Transverse colon (tissue), 4 donors: Measurements from ENCODE around the gene PTPRG. TPM values are rescaled to one million over a fixed set of nuclear protein-coding genes. Genes with fewer than 3 reads are reported as not detected.

Experiments used
- DNase-seq: peaks from one replicate; pipeline ENCODE4 v3.0.0-alpha.2; 2019
- H3K27ac ChIP-seq, 4 donors: fragments of 200-600 bp; sonication (generic); 2 replicates each; pipeline ENCODE4 v1.5.1; 2016 to 2018; ENCODE audit warnings: inconsistent platforms in 4 of 4
- H3K27me3 ChIP-seq: fragments of 200-600 bp; sonication (generic); 2 replicates; pipeline ENCODE4 v1.5.1; 2017; ENCODE audit warnings: inconsistent platforms
- H3K36me3 ChIP-seq, 4 donors: fragments of 200-600 bp; sonication (generic); 2 replicates each; pipeline ENCODE4 v1.5.1; 2017 to 2019; ENCODE audit warnings: inconsistent platforms in 4 of 4
- H3K4me1 ChIP-seq, 4 donors: fragments of 200-600 bp; sonication (generic); 2 replicates each; pipeline ENCODE4 v1.5.1; 2017 to 2020; ENCODE audit warnings: inconsistent platforms in 4 of 4
- H3K4me3 ChIP-seq, 4 donors: fragments of 200-600 bp; sonication (generic); 1 replicate in 1 of 4; 2 replicates in 3 of 4; pipeline versions ENCODE4 v1.5.1 to v1.6.1; 2017 to 2019; ENCODE audit warnings: inconsistent platforms in 4 of 4
- H3K9me3 ChIP-seq, 2 donors: fragments of 200-600 bp; sonication (generic); 2 replicates each; pipeline ENCODE4 v1.5.1; 2017 to 2019; ENCODE audit warnings: inconsistent platforms in 2 of 2
- EP300 ChIP-seq: sonication (generic); formaldehyde crosslinking; IDR thresholded peaks from one replicate; pipeline ENCODE4 v1.6.1; 2017; ENCODE audit warnings: antibody characterized with exemption, low read depth
- POLR2A ChIP-seq: fragments of 450-650 bp; IDR thresholded peaks from one replicate; pipeline ENCODE4 v1.6.1; 2016; ENCODE audit warnings: antibody characterized with exemption, mild to moderate bottlenecking, moderate library complexity
- POLR2AphosphoS5 ChIP-seq, 3 donors: sonication (generic); formaldehyde crosslinking; IDR thresholded peaks; one replicate each; pipeline ENCODE4 v1.6.1; 2016; ENCODE audit warnings: antibody characterized with exemption in 3 of 3
- WGBS, 2 donors: methylation state at CpG; one replicate each; pipeline ENCODE4 v1.1.5; 2018; ENCODE audit warnings: low coverage in 1 of 2; 5-methylcytosine and 5-hydroxymethylcytosine counted together
- in situ Hi-C, 4 donors: fragments of 200-750 bp; cut with MboI; loops; one replicate each; pipeline versions ENCODE4 v1.15.0 to v1.15.1; 2017; ENCODE audit warnings: low sequenced_read_pairs in 3 of 4, low pct_ligation_motif_present in 1 of 4, low pct_unique_long_range_greater_than_20kb in 1 of 4
- intact Hi-C: fragments of 100-400 bp; cut with DNase I; formaldehyde crosslinking; loops from one replicate; pipeline ENCODE4 v1.15.1; 2023; ENCODE audit warnings: low total_unique reads
- total RNA-seq, 4 donors: library from RNA; depleted of rRNA; stranded (reverse); fragments of >200 nt; gene quantifications; one replicate each; pipeline ENCODE4 v1.1.0, GENCODE V29; 2016
- TF ChIP-seq, protein P1 (sequence below), 5 experiments: fragments of 200-600 bp in 3 of 5; fragments of 450-650 bp in 2 of 5; sonication (generic) in 3 of 5; IDR thresholded peaks; 1 replicate in 2 of 5; 2 replicates in 3 of 5; pipeline ENCODE4 v1.5.1; 2016 to 2017; ENCODE audit warnings: antibody characterized with exemption in 5 of 5, inconsistent platforms in 3 of 5, mild to moderate bottlenecking in 2 of 5, moderate library complexity in 1 of 5

PTPRG gene
- total RNA-seq, 4 donors from 2014 or later = 29.2 to 83.4 (median 41.6) TPM

DNA sequence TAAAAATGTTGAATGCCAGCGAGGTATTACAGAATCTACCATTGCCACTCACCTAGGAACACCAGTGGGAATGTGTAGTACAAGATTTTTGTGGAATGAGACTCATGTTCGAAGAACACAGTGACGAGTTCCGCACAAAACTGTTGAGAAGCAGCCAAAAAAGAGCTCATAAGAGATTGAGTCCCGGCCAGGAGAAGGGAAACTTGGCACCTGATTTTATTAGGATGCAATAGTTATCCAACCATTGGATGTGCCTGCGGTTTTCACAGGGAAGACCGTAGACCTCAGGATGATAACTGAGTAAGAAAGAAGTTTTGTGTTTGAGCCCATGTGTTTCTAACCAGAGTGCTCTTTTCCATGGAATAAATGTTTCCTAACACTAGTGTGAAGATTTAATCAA, 88.9 kb downstream of the PTPRG start:
- Histone ChIP-seq H3K4me3 (no peak overlapping the region), H3K9me3 (no peaks in the 10 kb centered on the region), H3K27me3 (no peaks in the 10 kb centered on the region), H3K36me3 (no peaks in the 10 kb centered on the region), H3K4me1 (peaks cover 6 to 44% (median 24%) of the 10 kb centered on the region in 4 donors), H3K27ac (peak overlapping the region; percentile 28 to 83 (median 62))
- peak; percentile 49 for DNase-seq
- 23 to 25% methylated on average over 5 to 7 of the region's 7 CpGs for WGBS, 2 donors
- in situ Hi-C loops (no loop called here), intact Hi-C loops (no loop called here)
- TF ChIP-seq EP300 (no peak), POLR2AphosphoS5 (IDR thresholded peaks at IDR 0.05) (peak in 1 of 3 donors; percentile 32)

DNA sequence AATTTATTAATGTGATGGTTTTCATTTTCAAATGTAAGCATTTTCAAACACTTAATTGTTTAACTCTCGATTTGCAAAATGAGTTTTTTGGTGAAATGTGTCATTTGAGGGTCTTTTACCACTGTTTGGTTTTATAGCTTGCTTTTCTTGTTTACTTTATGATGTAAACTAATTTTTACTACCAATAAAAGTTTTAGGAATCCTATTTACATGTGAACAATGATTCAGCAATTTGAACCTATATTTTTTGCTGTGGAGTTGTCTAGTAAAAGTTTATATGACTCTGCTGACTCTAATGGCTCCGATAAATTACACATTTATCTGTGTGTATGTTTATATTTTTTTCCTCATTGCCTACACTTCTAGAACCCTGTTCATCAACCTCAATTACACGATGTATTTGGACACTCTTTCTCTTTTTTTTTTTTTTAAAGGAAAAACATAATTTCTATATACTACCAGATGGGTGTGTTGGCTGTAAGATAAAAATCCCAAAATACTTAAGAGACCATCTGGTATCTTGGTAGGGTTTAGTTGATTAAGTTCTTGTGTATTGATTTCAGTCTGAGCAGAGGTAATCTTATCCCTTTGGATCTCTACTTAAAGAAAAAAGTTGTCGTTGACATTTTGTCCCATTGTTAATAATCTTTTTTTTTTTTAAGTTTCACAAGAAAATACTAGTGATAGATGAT, 89.5 kb downstream of the PTPRG start:
- Histone ChIP-seq H3K36me3 (no peaks in the 10 kb centered on the region), H3K27me3 (no peaks in the 10 kb centered on the region), H3K9me3 (no peaks in the 10 kb centered on the region), H3K4me1 (peaks cover 6 to 44% (median 24%) of the 10 kb centered on the region in 4 donors), H3K4me3 (no peak overlapping the region), H3K27ac (peak overlapping the region in 3 of 4 donors; percentile 47 to 83 (median 76))
- no peak for TF ChIP-seq POLR2A
- TF ChIP-seq, protein P1, sequence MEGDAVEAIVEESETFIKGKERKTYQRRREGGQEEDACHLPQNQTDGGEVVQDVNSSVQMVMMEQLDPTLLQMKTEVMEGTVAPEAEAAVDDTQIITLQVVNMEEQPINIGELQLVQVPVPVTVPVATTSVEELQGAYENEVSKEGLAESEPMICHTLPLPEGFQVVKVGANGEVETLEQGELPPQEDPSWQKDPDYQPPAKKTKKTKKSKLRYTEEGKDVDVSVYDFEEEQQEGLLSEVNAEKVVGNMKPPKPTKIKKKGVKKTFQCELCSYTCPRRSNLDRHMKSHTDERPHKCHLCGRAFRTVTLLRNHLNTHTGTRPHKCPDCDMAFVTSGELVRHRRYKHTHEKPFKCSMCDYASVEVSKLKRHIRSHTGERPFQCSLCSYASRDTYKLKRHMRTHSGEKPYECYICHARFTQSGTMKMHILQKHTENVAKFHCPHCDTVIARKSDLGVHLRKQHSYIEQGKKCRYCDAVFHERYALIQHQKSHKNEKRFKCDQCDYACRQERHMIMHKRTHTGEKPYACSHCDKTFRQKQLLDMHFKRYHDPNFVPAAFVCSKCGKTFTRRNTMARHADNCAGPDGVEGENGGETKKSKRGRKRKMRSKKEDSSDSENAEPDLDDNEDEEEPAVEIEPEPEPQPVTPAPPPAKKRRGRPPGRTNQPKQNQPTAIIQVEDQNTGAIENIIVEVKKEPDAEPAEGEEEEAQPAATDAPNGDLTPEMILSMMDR (IDR thresholded peaks at IDR 0.05) = no peak
- no peak for TF ChIP-seq POLR2AphosphoS5 (IDR thresholded peaks at IDR 0.05)
- TF ChIP-seq EP300 = no peak
- WGBS, 2 donors = 25 to 26% methylated on average over 3 to 4 of the region's 4 CpGs
- in situ Hi-C loops = no loop called here
- intact Hi-C loops = no loop called here
- DNase-seq = no peak

DNA sequence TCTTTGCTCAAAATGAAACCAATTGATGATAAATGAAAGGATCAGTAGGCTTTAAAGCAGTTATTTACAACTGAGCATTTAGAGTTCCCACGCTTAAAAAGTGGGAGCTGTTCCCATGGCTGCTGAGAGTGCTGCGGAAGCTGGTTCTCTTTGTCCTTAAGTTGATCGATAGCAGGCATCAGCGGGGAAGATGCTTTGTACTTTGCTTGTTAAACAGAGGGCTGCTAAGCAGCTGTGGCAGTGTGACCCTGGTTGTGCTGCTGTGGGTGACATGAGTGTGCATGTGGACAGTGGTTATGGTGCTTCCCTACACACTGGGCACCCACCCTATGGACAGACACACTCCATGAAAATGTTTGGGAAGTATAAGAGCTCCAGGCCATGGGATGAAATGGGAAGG, 96.3 kb downstream of the PTPRG start:
- Histone ChIP-seq H3K36me3 (no peaks in the 10 kb centered on the region), H3K27me3 (no peaks in the 10 kb centered on the region), H3K4me3 (no peak overlapping the region), H3K27ac (no peak overlapping the region), H3K9me3 (no peaks in the 10 kb centered on the region), H3K4me1 (no peaks in the 10 kb centered on the region)
- 51 to 100% methylated on average over 2 to 4 of the region's 4 CpGs for WGBS, 2 donors
- intact Hi-C loops (no loop called here), in situ Hi-C loops (no loop called here)
- TF ChIP-seq, protein P1 (IDR thresholded peaks at IDR 0.05) = no peak
- no peak for TF ChIP-seq POLR2AphosphoS5 (IDR thresholded peaks at IDR 0.05)
- no peak for TF ChIP-seq EP300
- no peak for TF ChIP-seq POLR2A
- no peak for DNase-seq

DNA sequence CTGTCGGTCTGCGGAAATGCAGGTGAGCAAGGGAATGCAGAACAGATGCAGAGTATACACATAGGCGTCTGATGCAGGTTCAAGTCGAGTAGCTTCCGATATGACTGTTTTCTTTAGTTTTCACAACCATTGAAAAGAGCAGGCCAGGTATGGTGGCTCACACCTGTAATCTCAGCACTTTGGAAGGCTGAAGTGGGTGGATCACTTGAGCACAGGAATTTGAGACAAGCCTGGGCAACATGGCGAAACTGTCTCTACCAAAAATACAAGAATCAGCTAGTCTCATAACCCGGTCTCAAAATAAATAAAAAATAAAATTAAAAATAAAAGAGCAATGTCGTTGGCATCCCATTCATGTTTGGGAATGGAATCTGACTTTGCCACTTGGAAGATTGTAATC, 101.5 kb downstream of the PTPRG start:
- Histone ChIP-seq H3K27me3 (no peaks in the 10 kb centered on the region), H3K4me3 (no peak overlapping the region), H3K36me3 (no peaks in the 10 kb centered on the region), H3K4me1 (peaks cover 7 to 42% (median 14%) of the 10 kb centered on the region in 4 donors), H3K27ac (no peak overlapping the region), H3K9me3 (no peaks in the 10 kb centered on the region)
- TF ChIP-seq POLR2A (no peak), EP300 (no peak), POLR2AphosphoS5 (IDR thresholded peaks at IDR 0.05) (no peak)
- TF ChIP-seq, protein P1 (IDR thresholded peaks at IDR 0.05) = no peak
- in situ Hi-C loops (no loop called here), intact Hi-C loops (loop anchor here (10.0 kb wide), 1 partner anchor 342 kb away; no protein-coding TSS in a partner anchor)
- no peak for DNase-seq
- WGBS, 2 donors = 93 to 100% methylated on average over 4 to 8 of the region's 8 CpGs
